Duodenal mucosa (tissue), 2 donors: ENCODE measurements around the gene LEMD1.

Experiments
- H3K27ac ChIP-seq: one replicate; pipeline ENCODE4 v1.7.0; 2013; ENCODE audit warnings: low read depth, low read length
- H3K27me3 ChIP-seq, 2 donors: one replicate each; pipeline ENCODE4 v1.7.0; 2013; ENCODE audit warnings: low read length in 2 of 2, control low read depth in 1 of 2; ENCODE audit not compliant: insufficient read depth in 2 of 2, control insufficient read depth in 1 of 2
- H3K36me3 ChIP-seq, 2 donors: one replicate each; pipeline ENCODE4 v1.7.0; 2013; ENCODE audit warnings: low read length in 2 of 2, control low read depth in 1 of 2; ENCODE audit not compliant: insufficient read depth in 2 of 2, control insufficient read depth in 1 of 2
- H3K4me1 ChIP-seq, 2 donors: one replicate each; pipeline ENCODE4 v1.7.0; 2013; ENCODE audit warnings: low read length in 2 of 2, control low read depth in 1 of 2; ENCODE audit not compliant: insufficient read depth in 2 of 2, control insufficient read depth in 1 of 2
- H3K4me3 ChIP-seq, 2 donors: one replicate each; pipeline ENCODE4 v1.7.0; 2013; ENCODE audit warnings: low read length in 2 of 2, low read depth in 1 of 2
- H3K9ac ChIP-seq, 2 donors: one replicate each; pipeline ENCODE4 v1.7.0; 2013; ENCODE audit warnings: low read length in 2 of 2, low read depth in 1 of 2
- H3K9me3 ChIP-seq, 2 donors: one replicate each; pipeline ENCODE4 v1.7.0; 2013; ENCODE audit warnings: low read length in 2 of 2, control low read depth in 1 of 2; ENCODE audit not compliant: control insufficient read depth in 1 of 2

The LEMD1 gene

DNA sequence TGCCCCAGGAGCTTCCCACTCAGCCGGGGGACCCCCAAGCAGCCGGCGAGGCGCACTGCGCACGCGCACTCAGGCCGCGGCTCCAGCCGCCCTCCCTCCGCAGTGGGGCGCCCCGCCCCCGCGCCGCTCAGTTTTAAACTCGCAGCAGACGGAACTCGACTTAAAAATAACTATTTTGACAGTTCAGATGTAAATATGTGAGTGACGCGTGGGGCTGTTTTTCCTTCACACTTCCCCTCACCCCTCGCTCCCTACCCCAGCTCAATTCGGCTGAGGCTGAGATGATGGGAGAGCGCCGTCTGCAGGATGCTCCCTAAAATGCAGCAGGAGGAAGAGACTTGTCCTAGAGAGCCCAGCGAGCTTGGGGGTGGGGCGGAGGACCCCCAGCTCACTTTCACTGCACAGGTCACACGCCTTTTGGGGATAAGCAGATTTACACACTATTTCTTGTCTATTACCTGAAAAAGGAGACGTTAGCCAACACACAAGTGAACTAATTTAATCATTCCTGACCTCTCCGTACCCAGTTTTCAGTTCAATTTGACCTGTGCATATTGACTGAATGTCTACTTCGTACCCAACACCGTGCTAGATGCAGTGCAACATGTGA lies 8.9 kb upstream of the LEMD1 start:
- Histone ChIP-seq H3K27me3 (peaks cover 0 to 10% of the 10 kb centered on the region in 2 donors), H3K9me3 (no peaks in the 10 kb centered on the region), H3K9ac (peak overlapping the region; percentile 6 to 38)

DNA sequence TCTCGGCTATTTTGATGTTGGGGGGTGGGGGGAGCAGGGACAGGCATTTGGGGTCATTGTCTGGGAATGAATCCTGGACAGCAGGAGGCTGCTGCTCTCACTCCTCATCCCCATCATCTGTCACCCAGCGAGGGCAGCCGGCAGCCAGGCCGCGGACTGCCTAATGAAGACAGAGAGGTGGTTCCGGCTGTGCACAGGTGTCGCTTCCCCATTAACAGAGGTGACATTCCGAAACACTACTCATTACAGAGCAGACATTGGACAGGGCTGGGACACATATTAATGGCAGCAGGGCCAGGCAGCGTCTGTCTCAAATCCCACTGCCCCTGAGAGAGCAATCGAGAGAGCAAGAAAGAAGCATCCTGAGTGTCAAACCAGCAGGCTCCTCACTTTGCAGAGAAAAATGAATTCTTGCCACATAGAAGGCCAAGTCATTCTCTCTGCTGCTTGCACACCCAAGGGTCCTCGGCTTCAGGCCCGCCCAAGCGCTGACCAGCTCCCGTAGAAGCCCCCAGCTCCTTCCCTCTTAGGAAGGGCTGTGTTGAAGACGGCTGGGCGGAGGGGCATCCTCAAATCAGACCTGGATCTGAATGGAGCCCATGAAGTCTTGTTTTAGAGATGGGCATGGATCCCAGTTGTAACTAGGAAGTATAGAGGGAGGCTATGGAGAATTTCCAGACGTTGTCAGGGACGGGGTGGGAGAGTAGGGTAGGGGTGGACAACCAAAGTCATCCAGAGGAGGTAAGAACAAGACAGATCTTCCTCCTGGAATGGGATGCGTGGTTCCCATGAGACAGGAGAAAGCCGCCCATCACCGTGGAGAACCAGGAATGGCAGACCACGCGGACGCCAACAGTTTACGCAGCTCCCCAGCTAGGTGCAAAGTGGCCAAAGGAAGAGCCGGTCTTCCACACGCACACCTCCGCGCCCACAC lies 8.2 kb upstream of the LEMD1 start:
- Histone ChIP-seq H3K36me3 (no peaks in the 10 kb centered on the region), H3K4me1 (peaks cover 16 to 18% of the 10 kb centered on the region in 2 donors), H3K27ac (no peak overlapping the region), H3K4me3 (peak overlapping the region; percentile 68 to 70), H3K9ac (peak overlapping the region; percentile 6 to 38), H3K9me3 (no peaks in the 10 kb centered on the region), H3K27me3 (peaks cover 2 to 9% of the 10 kb centered on the region in 2 donors)

More for the DNA sequence above, 8.9 kb upstream of the LEMD1 start:
- Histone ChIP-seq H3K4me3 (peak overlapping the region; percentile 68 to 70), H3K36me3 (no peaks in the 10 kb centered on the region), H3K27ac (no peak overlapping the region), H3K4me1 (peaks cover 21 to 22% of the 10 kb centered on the region in 2 donors)

- H3K27me3 ChIP-seq, result peaks cover 9 to 10% of the 10 kb centered on the region in 2 donors
- H3K4me1 ChIP-seq, result no peaks in the 10 kb centered on the region
- H3K27ac ChIP-seq, result no peak overlapping the region
Observed at GRCh38 chr1:205424901-205425600, 3.2 kb upstream of the LEMD1 start.

GRCh38 chr1:205423814-205424399 lies 2.1 kb upstream of the LEMD1 start:
- Histone ChIP-seq H3K4me1 (no peaks in the 10 kb centered on the region), H3K36me3 (no peaks in the 10 kb centered on the region), H3K9ac (no peak overlapping the region), H3K27ac (no peak overlapping the region), H3K27me3 (peaks cover 9 to 10% of the 10 kb centered on the region in 2 donors), H3K9me3 (no peaks in the 10 kb centered on the region), H3K4me3 (no peak overlapping the region)

More at GRCh38 chr1:205424901-205425600, 3.2 kb upstream of the LEMD1 start:
- H3K36me3 ChIP-seq, result no peaks in the 10 kb centered on the region
- H3K9ac ChIP-seq, result no peak overlapping the region
- no peaks in the 10 kb centered on the region for H3K9me3 ChIP-seq
- H3K4me3 ChIP-seq, result no peak overlapping the region

DNA sequence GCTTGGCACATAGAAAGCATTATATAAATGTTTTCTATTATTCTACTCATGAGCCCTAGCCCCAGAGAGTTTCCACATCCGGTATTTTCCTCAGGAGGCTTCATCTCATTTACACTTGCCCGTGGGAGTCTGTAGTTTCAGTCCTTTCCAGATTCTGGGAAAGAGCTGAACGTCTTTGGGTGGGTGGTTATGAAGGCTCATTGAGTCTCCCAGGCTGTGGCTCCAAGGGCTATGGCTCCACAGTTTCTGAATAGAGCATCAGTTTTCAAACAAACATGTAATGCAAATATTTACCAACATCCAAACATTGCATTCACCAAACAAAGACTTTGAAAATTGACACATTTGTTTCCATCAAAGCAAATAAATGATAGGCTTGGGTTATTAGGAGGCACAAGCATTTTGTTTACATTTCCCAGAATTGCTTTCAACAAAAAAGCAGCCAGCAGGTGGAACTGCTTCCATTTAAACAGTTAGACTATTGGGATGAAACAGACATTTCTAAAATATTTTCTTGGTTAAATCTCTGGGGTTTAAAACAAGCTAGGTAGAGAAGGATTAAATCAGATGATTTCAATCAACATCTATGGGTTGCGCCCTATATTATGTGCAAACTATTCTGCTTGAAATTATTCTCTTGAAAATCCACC lies 1.3 kb upstream of the LEMD1 start:
- peaks cover 9 to 10% of the 10 kb centered on the region in 2 donors for H3K27me3 ChIP-seq
- H3K9ac ChIP-seq, result no peak overlapping the region
- H3K4me1 ChIP-seq, result no peaks in the 10 kb centered on the region
- no peaks in the 10 kb centered on the region for H3K9me3 ChIP-seq
- no peaks in the 10 kb centered on the region for H3K36me3 ChIP-seq
- no peak overlapping the region for H3K4me3 ChIP-seq
- H3K27ac ChIP-seq, result no peak overlapping the region

DNA sequence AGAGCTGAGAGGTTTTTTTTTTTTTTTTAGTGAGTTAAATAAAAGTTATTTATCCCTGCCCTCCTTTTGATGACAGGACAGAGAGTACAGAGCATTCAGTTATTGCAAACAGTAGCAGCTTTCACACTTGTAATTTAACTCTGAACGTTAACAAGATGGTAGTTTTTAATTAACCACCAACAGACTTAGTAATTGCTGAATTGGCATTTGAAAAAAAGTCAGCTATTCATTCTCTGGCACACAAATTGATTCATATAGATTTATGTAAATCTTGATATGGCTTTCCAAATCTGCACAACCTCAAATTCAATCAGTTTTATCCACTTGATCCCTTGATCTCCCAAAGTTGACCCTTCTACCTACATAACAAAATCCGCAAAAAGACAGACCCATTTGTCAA lies 918 bp downstream of the LEMD1 start:
- Histone ChIP-seq H3K27me3 (peaks cover 6 to 9% of the 10 kb centered on the region in 2 donors), H3K4me3 (no peak overlapping the region), H3K9me3 (no peaks in the 10 kb centered on the region), H3K9ac (no peak overlapping the region), H3K27ac (no peak overlapping the region), H3K36me3 (no peaks in the 10 kb centered on the region), H3K4me1 (no peaks in the 10 kb centered on the region)

DNA sequence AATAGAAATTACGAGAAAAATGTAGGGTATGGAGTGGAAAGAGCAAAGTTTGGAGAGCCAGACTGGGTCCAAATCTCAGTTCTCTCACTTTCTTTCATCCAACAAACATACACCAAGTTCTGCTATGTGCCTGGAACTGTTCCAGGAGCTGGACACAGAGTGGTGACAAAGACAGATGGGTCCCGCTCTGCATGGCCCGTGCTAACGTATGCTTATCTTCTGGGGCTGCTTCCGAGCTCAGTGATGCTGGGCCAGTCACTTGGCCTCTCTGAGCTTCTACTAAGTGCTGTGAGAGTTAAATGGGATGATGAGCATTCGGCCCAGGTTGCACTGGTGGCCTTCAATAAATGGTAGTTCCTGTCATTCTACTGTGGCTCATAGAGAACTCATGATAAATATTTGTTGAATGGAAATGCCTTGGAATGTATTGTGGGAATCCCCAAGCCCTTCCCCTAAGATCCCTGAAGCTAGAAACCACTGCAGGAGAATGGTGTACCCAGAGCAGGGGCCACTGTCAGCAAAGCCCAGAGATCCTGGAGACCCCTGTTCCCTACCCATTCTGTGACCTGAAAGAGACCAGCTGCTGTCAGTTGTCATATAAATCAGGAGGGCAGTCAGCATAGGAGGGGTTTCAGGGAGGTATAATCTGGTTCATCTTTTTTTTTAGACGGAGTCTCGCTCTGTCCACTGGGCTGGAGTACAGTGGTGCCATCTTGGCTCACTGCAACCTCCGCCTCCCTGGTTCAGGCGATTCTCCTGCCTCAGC lies 3.8 kb downstream of the LEMD1 start:
- Histone ChIP-seq H3K27ac (no peak overlapping the region), H3K27me3 (peaks cover 0 to 7% of the 10 kb centered on the region in 2 donors), H3K4me1 (no peaks in the 10 kb centered on the region), H3K9ac (no peak overlapping the region), H3K36me3 (no peaks in the 10 kb centered on the region), H3K9me3 (no peaks in the 10 kb centered on the region), H3K4me3 (no peak overlapping the region)

GRCh38 chr1:205416322-205416721 lies 5.5 kb downstream of the LEMD1 start:
- H3K4me1 ChIP-seq, result no peaks in the 10 kb centered on the region
- no peaks in the 10 kb centered on the region for H3K9me3 ChIP-seq
- no peak overlapping the region for H3K9ac ChIP-seq
- no peaks in the 10 kb centered on the region for H3K36me3 ChIP-seq
- H3K27ac ChIP-seq, result no peak overlapping the region
- no peaks in the 10 kb centered on the region for H3K27me3 ChIP-seq
- no peak overlapping the region for H3K4me3 ChIP-seq
